ENCODE data around the gene SRPK2.
"Not testable (repeated sequence)": the region's sequence is repeated elsewhere in the genome, so short reads cannot be mapped to it uniquely, and the experiment has no call there.

Gene SRPK2

DNA sequence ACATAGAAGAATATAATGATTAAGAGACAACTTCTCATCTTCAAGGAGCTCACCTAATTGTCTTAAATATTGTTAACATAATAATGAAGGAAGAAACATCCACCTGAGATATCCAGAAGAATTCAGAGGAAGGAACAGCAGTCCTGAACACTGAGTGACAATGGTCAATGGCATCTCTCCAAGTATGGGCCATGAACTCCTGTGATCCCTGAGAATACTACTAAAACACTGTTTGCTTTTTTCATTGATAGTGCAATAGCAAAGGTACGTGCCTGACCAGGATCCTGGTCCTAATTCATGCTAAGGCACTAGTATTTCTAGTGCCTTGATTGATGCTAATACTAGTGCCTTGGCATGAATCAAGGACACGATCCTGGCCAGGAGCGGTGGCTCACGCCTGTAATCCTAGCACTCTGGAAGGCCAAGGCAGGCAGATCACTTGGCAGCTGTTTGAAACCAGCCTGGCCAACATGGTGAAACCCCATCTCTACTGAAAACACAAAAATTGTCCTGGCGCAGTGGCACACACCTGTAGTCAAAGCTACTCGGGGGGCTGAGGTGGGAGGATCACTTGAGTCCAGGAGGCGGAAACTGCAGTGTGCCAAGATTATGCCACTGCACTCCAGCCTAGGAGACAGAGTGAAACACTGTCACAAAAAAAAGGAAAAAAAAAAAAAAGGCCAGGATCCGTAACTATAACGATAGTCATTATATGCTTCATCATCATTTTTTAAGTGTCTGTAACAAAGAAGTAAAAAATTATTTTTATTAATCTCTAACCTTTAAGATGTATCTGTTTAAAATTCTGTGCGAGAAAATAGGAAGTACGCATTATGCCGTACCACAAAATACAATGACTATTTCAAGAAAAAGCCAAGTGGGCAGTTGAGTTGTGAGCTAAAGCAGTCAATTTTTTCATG lies 49.1 kb downstream of the SRPK2 start:
- no peak for DNase-seq (ENCODE audit: low read depth in 2 of 2)

DNA sequence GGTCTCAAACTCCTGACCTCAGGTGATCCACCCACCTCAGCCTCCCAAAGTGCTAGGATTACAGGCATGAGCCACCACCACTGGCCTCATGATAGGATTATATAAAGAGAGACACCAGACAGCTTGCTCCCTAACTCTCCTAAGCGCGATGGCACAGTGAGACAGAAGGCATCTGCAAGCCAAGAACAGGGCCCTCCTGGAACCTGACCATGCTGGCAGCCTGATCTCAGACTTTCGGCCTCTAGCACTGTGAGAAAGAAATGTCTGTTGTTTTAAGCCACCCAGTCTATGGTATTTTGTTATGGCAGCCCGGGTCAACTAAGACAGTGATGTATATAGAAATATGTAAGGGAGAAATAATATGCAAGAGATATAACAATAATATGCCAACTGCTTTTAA lies 51.2 kb downstream of the SRPK2 start:
- no peak for DNase-seq (ENCODE audit: low read depth in 2 of 2)

DNA sequence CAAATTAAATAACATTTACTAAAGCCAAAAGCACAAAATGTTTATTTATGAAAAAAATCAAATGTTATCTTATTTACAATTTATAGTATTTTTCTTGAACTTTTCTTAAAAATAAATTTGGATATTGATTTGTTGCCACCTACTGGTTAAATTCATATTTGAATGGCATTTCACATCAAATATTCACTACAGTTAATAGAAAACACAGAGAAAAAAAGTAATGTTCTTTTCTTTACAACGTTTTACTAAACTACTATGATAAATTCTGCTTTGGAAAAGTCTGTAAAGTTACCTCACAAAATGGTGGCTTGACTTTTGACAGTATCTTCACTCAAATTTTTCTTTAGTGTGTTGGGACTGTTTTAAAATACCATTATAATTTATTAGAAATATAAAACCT lies 52.7 kb downstream of the SRPK2 start:
- DNase-seq (ENCODE audit: low read depth in 2 of 2): no peak

DNA sequence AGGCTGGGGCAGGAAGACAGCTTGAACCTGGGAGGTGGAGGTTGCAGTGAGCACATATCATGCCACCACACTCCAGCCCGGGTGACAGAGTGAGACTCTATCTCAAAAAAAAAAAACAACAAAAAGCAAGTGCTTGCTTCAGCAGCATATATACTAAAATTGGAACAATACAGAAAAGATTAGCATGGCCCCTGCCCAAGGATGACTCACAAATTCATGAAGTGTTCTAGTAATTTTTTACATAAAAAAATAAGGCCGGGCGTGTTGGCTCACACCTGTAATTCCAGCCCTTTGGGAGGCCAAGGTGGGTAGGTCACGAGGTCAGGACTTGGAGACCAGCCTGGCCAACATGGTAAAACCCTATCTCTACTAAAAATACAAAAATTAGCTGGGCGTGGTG lies 56.1 kb downstream of the SRPK2 start:
- not testable (repeated sequence) for DNase-seq (ENCODE audit: low read depth in 2 of 2)

DNA sequence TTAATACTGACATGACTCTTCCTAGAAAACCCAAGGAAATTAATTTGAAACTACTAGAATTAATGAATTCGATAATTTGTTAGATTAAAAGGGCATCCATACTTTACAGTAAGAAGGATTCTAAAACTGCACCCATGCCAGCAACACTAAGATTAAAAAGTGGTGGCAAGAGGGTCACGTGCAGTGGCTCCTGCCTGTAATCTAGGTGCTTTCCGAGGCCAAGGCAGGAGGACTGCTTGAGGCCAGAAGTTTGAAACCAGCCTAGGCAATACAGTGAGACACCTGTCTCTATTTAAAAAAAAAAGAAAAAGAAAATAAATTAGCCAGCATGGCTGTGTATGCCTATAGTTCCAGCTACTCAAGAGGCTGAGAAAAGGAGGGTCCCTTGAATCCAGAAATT lies 58.2 kb downstream of the SRPK2 start:
- no peak for DNase-seq (ENCODE audit: low read depth in 2 of 2)

DNA sequence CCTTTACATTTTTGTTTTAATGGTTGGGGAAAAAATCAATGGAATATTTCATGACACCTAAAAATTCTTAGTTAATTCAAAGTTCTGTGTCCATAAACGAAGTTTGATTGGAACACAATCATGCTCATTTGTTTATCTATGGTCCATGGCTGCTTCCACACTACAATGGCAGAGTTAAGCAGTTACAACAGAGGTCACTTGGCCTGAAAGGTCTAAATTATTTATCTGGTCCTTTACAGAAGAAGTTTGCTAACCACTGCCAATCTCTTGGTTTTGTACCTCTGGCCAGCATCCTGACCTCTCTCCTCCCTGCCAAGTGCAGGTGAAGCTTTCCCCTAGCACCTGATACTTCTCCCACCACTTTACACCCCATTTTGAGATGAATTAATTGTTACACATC lies 61.5 kb downstream of the SRPK2 start:
- no peak for DNase-seq (ENCODE audit: low read depth in 2 of 2)

DNA sequence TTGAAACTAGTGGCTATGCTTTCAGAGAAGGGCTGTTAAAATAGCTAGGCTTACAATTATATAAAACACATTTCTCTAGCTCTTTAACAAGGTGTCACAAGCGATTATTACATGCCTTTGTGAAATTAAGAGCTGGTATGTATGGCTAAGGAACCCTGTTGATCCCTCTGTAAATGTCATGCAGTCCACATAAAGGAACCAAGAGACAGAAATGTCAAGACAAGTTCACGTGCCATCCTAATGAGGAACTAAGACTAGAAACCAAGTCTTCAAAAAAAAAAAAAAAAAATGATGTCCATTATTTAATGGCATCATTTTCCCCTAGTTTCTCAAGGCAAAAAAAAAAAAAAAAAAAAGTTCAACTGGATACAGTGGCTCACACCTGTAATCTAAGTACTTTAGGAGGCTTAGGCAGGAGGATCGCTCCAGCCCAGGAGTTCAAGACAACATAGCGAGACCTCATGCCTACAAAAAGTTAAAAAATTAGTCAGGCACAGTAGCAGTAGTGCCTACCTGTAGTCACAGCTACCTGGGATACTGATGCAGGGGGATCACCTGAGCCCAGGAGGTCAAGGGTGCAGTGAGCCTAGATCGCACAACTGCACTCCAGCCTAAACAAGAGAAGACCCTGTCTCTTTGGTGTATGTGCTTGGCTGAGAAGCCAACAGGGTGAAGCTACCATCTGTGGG lies 63.4 kb downstream of the SRPK2 start:
- no peak for DNase-seq (ENCODE audit: low read depth in 2 of 2)

DNA sequence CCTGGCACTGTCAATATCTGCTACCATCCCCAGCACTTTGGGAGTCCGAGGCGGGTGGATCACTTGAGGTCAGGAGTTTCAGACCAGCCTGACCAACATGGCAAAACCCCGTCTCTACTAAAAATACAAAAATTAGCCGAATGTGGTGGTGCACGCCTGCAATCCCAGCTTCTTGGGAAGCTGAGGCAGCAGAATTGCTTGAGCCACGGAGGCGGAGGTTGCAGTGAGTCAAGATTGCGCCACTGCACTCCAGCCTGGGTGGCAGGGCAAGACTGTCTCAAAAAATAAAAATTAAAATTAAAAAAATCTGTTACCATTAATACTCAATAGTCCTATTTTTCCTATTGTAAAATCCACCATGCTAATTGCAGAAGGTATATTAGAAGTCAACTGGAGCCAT lies 64.1 kb downstream of the SRPK2 start:
- DNase-seq (ENCODE audit: low read depth in 2 of 2): not testable (repeated sequence)

DNA sequence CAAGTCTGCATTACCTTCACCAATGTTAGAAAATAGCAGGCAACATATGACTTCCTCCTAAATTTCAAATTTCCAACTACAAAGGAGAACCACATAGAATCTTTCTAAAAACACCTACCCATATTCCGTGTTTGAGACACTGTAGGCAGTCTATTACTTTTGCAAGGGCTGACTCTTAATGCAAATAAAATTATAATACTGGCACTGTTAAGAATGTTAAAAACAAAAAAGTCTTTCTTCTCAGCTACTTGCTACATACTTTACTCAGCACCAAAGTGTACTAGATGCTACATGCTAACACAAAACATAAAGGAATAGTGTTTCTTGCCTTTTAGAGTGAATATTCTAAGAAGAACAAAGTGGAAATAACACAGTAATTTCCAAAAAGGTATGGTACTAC lies 65.4 kb downstream of the SRPK2 start:
- no peak for DNase-seq (ENCODE audit: low read depth in 2 of 2)

DNA sequence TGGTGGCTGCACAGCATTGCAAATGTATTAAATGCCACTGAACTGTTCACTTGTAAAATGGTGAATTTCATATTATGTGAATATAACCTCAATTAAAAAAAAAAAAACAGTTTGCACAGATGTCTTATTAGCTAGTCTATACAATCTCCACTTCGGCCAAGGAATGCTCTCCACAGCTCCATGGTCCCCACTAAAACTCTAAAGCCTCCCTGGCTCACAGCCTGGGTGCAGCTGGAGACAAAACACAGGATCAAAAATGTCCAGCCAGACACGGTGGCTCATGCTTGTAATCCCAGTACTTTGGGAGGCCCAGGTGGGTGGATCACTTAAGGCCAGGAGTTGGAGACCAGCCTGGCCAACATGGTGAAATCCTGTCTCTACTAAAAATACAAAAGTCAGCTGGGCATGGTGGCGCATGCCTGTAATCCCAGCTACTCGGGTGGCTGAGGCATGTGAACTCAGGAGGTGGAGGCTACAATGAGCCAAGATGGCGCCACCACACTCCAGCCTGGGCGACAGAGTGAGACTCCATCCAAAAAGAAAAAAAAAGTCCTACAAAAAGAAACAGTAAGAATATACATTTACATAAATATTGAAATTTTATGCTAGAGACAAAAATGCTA lies 66.0 kb downstream of the SRPK2 start:
- DNase-seq (ENCODE audit: low read depth in 2 of 2): no peak

DNA sequence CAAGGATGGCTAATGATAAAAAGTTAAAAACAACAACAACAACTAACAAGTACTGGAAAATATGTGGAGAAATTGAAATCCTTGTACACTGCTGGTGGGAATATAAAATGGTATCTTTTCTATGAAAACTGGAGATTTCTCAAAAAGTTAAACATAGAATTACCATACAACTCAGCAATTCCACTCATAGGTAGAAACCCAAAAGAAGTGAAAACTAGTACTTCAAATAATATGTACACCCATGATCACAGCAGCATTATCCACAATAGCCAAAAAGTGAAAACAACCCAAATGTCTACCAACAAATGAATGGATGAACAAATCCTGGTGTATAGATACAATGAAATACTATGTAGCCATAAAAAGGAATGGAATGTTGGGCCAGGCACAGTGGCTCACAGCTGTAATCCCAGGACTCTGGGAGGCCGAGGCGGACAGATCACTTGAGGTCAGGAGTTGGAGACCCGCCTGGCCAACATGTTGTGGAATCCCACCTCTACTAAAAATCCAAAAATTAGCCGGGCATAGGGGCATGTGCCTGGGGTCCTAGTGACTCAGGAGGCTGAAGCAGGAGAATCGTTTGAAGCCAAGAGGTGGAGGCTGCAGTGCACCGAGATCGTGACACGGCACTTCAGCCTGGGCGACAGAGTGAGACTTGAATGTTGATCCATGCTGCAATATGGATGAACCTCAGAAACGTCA lies 66.8 kb downstream of the SRPK2 start:
- DNase-seq (ENCODE audit: low read depth in 2 of 2): no peak

DNA sequence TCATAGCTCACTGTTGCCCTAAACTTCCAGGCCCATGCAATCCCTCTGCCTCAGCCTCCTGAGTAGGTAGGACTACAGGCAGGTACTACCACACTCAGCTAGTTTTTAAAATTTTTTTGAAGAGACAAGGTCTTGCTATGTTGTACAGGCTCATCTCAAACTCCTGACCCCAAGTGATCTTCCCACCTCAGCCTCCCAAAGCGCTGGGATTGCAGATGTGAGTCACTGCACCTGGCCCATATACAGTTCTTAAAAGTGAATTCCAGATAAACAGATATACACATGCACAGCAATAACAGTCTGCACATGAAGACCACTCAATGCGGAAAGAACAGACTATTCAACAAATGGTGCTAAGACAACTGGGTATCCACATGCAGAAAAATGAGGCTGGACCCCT lies 67.8 kb downstream of the SRPK2 start:
- DNase-seq (ENCODE audit: low read depth in 2 of 2): no peak

DNA sequence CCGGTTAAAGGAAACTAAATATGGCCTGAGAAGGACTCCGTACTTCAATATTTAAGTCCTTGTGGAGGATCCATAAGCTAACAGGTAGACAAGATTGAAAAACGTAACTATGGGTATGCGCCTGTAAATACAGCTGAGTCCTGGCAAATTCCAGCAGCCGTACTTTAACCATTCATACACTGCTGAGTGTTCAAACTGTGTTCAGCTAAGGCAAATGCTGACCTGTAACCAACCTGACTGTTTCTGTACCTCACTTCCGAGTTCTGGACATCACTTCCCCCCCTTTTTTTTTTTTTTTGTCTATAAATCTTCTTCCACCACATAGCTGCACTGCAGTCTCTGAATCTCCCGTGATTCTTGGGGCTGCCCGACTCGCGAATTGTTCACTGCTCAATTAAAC lies 69.1 kb downstream of the SRPK2 start:
- DNase-seq (ENCODE audit: low read depth in 2 of 2): no peak

DNA sequence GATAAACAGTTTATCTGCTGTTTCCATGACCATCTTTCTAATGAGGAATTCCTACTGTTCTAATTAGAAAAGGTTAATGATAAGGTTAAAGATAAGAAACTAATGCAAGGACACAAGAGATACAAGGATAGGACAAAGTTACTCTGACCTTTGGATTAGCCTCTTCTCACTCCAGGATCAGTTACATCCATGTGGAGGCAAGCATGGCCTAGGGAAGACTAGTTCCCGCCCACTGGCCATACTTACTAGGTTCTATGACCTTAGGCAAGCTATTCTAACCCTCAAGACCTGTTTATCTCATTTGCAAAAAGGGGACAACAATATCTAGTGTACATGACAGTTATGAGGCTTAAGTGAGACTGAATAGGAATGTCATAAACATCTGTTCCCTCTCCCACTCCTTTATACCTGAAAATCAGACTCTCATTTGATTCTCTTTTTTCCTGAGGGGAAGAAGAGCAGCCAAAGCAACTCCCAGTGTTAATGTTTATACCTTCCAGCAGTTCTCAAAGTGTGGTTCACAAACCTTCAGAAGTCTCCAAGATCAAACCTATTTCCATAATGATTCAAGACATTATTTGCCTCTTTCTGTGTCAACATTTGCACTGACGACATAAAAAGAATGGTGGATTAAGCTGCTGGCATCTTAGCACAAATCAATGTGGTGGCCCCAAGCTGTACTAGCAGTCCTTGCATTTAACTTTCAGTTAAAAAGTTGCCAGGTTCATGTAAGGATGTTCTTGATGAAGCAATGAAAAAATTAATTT lies 72.0 kb downstream of the SRPK2 start:
- no peak for DNase-seq (ENCODE audit: low read depth in 2 of 2)

DNA sequence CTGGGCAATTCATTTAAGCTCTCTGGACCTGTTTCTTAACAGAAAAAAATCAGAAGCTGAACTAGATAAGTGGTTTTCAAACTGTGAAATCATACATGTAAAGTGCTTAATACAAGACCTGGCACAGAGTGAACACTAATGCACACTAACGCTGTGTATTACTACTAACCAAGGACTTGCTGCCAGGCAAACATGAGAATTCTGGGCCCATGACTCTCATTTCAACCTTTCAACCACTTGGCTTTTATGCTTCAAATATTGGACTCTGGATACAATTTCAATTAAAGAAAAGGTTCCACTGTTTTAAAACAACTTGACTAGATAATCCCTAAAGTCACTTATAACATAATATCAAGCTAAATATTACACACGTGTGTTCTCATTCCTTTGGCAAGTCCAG lies 73.4 kb downstream of the SRPK2 start:
- no peak for DNase-seq (ENCODE audit: low read depth in 2 of 2)

DNA sequence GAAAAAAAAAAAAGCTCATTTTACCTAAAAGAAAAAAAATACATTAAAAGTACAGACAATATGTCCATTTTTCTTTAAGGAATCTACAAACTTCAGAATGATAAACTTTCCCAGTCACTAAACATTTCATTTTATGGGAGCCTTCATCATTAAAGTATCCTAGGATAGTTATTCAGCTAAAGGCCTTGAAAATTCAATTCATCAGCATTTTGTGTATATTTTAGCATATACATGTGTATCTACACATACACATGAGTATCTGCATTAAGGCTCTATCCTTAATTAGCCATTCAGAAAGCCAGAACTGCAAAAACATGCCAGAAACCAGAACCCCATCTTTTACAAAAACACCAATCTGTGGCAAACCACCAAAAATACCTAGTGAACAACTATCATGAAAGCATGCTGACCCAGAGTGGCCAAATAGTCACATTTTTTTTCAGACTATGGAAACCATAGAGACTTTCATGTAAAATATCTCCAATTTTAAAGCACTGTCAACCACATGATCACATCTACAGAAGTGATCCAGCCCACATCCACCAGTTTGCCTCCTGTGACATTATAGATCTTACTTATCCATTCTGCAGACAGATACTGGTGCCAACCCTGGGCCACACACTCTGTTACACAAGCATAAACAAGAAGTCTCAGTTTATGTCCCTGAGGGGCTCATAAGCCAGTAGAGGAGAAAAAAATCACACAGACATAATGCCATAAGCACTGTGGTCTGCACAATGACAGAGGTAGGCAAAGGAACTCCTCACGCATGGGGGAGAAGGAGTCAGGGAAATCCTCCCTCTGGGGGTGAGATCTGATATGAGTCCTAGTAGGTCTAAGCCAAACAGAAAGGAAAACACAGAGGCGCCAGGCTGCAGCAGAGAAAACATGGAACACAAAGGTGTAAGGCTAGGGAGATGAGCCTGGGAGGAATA lies 79.2 kb downstream of the SRPK2 start:
- DNase-seq (ENCODE audit: low read depth in 2 of 2): no peak

DNA sequence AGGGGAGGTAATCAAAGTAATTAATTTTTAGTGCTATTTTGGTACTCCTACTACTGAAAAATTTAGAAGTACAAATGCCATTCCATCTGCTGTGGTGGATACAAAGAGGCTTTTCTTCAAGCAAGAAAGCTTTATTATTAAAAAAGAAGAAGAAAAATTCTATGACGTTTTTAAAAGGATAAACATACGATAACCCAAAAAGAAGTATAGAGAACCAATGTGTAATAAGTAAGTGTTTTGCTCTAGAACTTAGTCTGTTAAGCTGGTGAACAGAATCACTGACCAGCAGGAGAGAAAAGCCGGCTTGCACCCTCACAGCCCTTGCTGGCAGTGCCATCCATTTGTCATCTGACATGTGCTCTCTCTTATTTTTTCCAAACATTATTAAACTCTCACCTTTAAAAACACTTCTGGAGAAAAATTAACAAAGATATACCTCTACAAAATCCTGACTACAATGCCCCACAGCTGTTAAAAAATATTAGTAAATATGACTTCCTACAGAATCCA lies 81.5 kb downstream of the SRPK2 start:
- DNase-seq (ENCODE audit: low read depth in 2 of 2): no peak

DNA sequence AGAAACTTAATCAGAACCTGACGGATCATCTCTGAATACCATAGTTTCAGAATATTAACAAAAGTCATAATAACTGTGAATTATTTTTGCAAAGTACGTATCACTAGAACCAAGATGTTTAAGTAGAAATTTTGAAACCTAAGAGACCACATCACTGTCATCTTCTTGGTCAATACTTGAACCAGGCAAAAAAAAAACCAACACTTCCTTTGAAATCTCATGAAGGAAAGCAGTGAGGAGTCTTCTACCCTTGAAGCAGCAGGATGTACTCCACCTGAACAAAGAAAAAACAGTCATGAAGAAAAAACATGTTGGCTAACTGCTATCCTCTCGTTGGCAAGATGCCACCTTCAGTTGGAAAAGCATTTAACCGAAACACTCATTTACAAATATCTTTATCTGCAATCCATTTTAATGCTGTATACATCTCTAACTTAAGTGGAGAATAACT lies 82.4 kb downstream of the SRPK2 start:
- DNase-seq (ENCODE audit: low read depth in 2 of 2): no peak

DNA sequence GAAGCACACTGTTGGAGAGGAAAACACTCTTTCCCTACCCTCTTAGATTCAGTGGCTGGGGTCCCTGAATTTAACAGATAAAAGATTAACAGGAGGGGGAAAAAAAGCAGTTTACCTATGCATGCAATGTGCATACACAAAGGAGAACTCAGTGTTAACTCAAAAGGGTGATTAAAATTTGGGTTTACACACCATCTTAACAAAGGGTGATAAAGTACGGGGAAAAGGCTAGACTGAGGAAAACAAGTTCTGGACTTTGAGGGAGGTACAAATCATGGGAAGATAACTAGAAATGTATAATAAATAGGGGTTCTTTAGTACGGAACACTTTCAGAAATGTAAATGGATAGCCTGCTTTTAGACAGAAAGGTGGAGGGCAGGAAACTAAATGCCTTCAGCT lies 83.1 kb downstream of the SRPK2 start:
- no peak for DNase-seq (ENCODE audit: low read depth in 2 of 2)
